ENCODE data around the gene SLC49A4. TPM values are rescaled to one million over a fixed set of nuclear protein-coding genes. Genes with fewer than 3 reads are reported as not detected.

Gene SLC49A4
- total RNA-seq, 1 experiment from 2014 or later: 11.3 TPM

DNA sequence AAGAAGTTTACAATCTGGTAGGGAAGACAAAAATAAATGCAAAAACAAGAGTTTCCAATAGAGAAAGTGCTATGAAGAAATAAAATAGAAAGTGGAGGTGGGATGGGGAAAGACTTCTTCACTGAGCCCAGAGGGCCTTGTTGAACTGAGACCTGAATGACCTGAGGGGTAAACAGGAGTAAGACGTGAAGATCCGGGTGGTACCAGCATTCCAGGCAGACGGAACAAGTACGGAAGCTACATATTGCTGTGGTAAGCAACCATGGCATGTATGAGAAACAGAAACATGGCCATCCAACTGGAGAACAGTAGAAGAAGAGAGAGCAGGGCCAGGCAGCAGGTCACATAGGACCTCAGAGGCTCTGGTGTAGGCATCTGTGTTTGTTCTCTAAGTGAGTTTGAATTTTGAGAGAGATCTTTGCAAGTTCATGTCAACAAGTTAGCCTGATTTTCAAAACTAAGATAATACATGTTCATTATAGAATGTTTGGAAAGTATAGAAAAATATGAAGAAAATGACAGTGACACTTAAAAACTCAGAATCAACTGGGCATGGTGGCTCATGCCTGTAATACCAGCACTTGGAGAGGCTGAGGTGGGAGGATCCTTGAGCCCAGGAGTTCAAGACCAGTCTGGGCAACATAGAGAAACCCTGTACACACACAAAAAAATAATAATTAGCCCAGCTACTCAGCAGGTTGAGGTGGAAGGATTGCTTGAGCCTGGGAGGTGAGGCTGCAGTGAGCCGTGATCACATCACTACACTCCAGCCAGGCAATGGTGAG, 64.3 kb downstream of the SLC49A4 start:
- Histone ChIP-seq H3K27me3 (ENCODE audit: insufficient read depth, low read length) (no peaks in the 10 kb centered on the region), H3K9me3 (ENCODE audit: control insufficient read depth in 1 of 2, insufficient read depth in 1 of 2, low read depth in 1 of 2, low read length in 2 of 2) (no peaks in the 10 kb centered on the region), H3K79me2 (ENCODE audit: insufficient read depth, low read length) (no peaks in the 10 kb centered on the region), H3K9me2 (ENCODE audit: insufficient read depth) (no peaks in the 10 kb centered on the region), H4K20me1 (ENCODE audit: insufficient read depth) (no peaks in the 10 kb centered on the region), H3K4me3 (replicated peaks in 1 of 2; ENCODE audit: low read depth in 1 of 2, low read length in 2 of 2) (no peak overlapping the region), H3K36me3 (ENCODE audit: control insufficient read depth in 1 of 2, insufficient read depth in 2 of 2, low read length in 2 of 2) (no peaks in the 10 kb centered on the region), H3K9ac (ENCODE audit: low read length) (no peak overlapping the region), H3K27ac (ENCODE audit: low read depth, low read length) (no peak overlapping the region), H3K4me2 (ENCODE audit: low read length) (no peak overlapping the region), H3K4me1 (ENCODE audit: control insufficient read depth in 1 of 2, insufficient read depth in 2 of 2, low read length in 2 of 2) (no peaks in the 10 kb centered on the region), H2AFZ (ENCODE audit: low read depth, low read length, poor library complexity, severe bottlenecking) (no peak overlapping the region)
- POLR2A ChIA-PET: no interaction called here
- ATAC-seq: no peak
- RAD21 ChIA-PET (ENCODE audit: low non-redundant PET in 1 of 2, low total read pairs in 2 of 2, uncharacterized antibody in 2 of 2, unreplicated experiment in 2 of 2): no interaction called here
- CTCF ChIA-PET: no interaction called here
- TF ChIP-seq, protein P1, sequence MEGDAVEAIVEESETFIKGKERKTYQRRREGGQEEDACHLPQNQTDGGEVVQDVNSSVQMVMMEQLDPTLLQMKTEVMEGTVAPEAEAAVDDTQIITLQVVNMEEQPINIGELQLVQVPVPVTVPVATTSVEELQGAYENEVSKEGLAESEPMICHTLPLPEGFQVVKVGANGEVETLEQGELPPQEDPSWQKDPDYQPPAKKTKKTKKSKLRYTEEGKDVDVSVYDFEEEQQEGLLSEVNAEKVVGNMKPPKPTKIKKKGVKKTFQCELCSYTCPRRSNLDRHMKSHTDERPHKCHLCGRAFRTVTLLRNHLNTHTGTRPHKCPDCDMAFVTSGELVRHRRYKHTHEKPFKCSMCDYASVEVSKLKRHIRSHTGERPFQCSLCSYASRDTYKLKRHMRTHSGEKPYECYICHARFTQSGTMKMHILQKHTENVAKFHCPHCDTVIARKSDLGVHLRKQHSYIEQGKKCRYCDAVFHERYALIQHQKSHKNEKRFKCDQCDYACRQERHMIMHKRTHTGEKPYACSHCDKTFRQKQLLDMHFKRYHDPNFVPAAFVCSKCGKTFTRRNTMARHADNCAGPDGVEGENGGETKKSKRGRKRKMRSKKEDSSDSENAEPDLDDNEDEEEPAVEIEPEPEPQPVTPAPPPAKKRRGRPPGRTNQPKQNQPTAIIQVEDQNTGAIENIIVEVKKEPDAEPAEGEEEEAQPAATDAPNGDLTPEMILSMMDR (IDR thresholded peaks at IDR 0.05 in 2 of 3, conservative IDR thresholded peaks at IDR 0.05 in 1 of 3; ENCODE audit: borderline replicate concordance in 1 of 3, insufficient read depth in 1 of 3, low read depth in 2 of 3, low read length in 2 of 3): no peak
- TF ChIP-seq JUND (IDR thresholded peaks at IDR 0.05) (no peak), EZH2 (IDR thresholded peaks at IDR 0.05) (no peak), EGR1 (IDR thresholded peaks at IDR 0.05; ENCODE audit: low read depth) (no peak), POLR2A (IDR thresholded peaks at IDR 0.05; ENCODE audit: borderline replicate concordance, extremely low read depth, insufficient read depth, insufficient read length) (no peak), RAD21 (IDR thresholded peaks at IDR 0.05; ENCODE audit: low read depth) (no peak), FOSL1 (IDR thresholded peaks at IDR 0.05; ENCODE audit: low read depth) (no peak), EZH2phosphoT487 (IDR thresholded peaks at IDR 0.05; ENCODE audit: borderline replicate concordance) (no peak)
- TF ChIP-seq, protein P2, sequence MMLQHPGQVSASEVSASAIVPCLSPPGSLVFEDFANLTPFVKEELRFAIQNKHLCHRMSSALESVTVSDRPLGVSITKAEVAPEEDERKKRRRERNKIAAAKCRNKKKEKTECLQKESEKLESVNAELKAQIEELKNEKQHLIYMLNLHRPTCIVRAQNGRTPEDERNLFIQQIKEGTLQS (IDR thresholded peaks at IDR 0.05): no peak
- TF ChIP-seq, protein P3, sequence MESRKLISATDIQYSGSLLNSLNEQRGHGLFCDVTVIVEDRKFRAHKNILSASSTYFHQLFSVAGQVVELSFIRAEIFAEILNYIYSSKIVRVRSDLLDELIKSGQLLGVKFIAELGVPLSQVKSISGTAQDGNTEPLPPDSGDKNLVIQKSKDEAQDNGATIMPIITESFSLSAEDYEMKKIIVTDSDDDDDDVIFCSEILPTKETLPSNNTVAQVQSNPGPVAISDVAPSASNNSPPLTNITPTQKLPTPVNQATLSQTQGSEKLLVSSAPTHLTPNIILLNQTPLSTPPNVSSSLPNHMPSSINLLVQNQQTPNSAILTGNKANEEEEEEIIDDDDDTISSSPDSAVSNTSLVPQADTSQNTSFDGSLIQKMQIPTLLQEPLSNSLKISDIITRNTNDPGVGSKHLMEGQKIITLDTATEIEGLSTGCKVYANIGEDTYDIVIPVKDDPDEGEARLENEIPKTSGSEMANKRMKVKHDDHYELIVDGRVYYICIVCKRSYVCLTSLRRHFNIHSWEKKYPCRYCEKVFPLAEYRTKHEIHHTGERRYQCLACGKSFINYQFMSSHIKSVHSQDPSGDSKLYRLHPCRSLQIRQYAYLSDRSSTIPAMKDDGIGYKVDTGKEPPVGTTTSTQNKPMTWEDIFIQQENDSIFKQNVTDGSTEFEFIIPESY (IDR thresholded peaks at IDR 0.05; ENCODE audit: extremely low read depth, insufficient replicate concordance, low read length): no peak
- intact Hi-C loops (cut with micrococcal nuclease): loop anchor here (5.0 to 10.0 kb wide), 2 partner anchors 168 to 386 kb away; partner anchors contain the start of gene SEMA5B
- BruUV-seq (replicated peaks): no TSS peak
- DNase-seq (ENCODE audit: low read depth, low spot score): no peak
